ENCODE measurements around the gene TEAD4. TPM values are rescaled to one million over a fixed set of nuclear protein-coding genes. Genes with fewer than 3 reads are reported as not detected.

TEAD4 gene
- total RNA-seq, 1 experiment from 2014 or later = 127 TPM

DNA sequence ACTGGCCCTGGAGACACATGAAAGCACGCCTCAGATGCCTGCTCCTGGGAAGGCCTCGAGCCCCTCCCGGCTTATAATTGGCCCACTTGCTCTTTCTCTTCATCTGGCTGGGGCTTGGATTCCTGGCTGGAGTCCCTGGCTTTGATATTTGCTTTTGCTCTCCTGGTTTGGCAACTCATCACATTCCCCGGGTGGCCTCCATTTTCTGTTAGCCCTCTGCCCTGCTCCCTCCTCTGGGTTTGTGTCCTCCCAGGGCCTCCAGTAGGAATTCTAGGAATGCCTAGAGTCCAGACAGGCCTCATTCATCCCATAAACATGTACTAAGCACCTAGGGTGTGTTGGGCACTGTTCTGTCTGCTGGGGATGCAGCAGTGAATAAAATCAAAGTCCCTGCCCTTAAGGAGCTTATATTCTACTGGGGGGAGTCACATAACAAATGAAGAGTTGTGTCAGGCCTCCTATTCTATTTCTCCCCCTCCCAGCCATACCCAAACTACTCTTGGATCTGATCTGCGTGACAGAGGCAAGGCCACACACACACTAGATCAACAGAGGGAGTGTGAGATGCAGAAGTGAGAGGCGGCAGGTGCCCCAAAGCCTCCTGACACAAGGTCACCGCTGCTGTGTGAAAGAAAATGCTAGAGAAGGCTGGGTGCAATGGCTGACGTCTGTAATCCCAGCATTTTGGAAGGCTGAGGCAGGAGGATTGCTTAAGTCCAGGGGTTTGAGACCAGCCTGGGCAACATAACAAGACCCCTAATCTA lies 96.7 kb downstream of the TEAD4 start:
- no peak overlapping the region for H3K4ac ChIP-seq (ENCODE audit: low read depth, low read length)
- no peak overlapping the region for H2BK15ac ChIP-seq (ENCODE audit: low read depth, low read length)
- no peaks in the 10 kb centered on the region for H3K23me2 ChIP-seq (ENCODE audit: insufficient read length, low read depth, low read length, poor library complexity, severe bottlenecking)
- H2BK120ac ChIP-seq (ENCODE audit: low read depth, low read length, poor library complexity, severe bottlenecking) = no peak overlapping the region
- TF ChIP-seq, protein P1, sequence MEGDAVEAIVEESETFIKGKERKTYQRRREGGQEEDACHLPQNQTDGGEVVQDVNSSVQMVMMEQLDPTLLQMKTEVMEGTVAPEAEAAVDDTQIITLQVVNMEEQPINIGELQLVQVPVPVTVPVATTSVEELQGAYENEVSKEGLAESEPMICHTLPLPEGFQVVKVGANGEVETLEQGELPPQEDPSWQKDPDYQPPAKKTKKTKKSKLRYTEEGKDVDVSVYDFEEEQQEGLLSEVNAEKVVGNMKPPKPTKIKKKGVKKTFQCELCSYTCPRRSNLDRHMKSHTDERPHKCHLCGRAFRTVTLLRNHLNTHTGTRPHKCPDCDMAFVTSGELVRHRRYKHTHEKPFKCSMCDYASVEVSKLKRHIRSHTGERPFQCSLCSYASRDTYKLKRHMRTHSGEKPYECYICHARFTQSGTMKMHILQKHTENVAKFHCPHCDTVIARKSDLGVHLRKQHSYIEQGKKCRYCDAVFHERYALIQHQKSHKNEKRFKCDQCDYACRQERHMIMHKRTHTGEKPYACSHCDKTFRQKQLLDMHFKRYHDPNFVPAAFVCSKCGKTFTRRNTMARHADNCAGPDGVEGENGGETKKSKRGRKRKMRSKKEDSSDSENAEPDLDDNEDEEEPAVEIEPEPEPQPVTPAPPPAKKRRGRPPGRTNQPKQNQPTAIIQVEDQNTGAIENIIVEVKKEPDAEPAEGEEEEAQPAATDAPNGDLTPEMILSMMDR (conservative IDR thresholded peaks at IDR 0.05) = no peak
- H3K18ac ChIP-seq (ENCODE audit: insufficient read length, low read depth, low read length) = no peak overlapping the region
- no peaks in the 10 kb centered on the region for H3K79me2 ChIP-seq (ENCODE audit: insufficient read depth, low read length)
- no peaks in the 10 kb centered on the region for H4K20me1 ChIP-seq (ENCODE audit: control insufficient read depth, insufficient read depth, insufficient read length)
- no peak overlapping the region for H2BK20ac ChIP-seq (ENCODE audit: low read depth, low read length, poor library complexity, severe bottlenecking)
- no peak overlapping the region for H4K5ac ChIP-seq (ENCODE audit: insufficient read length, low read depth, low read length)
- no peak overlapping the region for H3T11ph ChIP-seq (ENCODE audit: low read length)
- Mint-ChIP-seq H3K27me3 (ENCODE audit: low read depth) (peaks cover 10% of the 10 kb centered on the region), H3K9me3 (peaks cover 0 to 2% of the 10 kb centered on the region in 2 experiments; a peak in 3 of 5 replicates), H3K27ac (peak overlapping the region in 1 of 3 experiments; percentile 6; a peak in 1 of 7 replicates), H3K36me3 (ENCODE audit: insufficient read depth in 1 of 3, low read depth in 3 of 3) (no peaks in the 10 kb centered on the region), H3K4me3 (no peak overlapping the region), H3K4me1 (peaks cover 8 to 12% of the 10 kb centered on the region in 2 experiments)
- no peaks in the 10 kb centered on the region for H3K79me1 ChIP-seq (ENCODE audit: insufficient read depth, low read depth, low read length, poor library complexity, severe bottlenecking)
- H3K27ac ChIP-seq (ENCODE audit: insufficient read length, low read depth, low read length) = no peak overlapping the region
- no peak overlapping the region for H2AFZ ChIP-seq (ENCODE audit: low read length)
- H2BK5ac ChIP-seq (ENCODE audit: insufficient read length, low read length) = no peak overlapping the region
- H3K56ac ChIP-seq (ENCODE audit: insufficient read length, low read depth, low read length) = no peak overlapping the region
- no peaks in the 10 kb centered on the region for H3K27me3 ChIP-seq (ENCODE audit: insufficient read depth, low read length)
- no peaks in the 10 kb centered on the region for H3K4me1 ChIP-seq (ENCODE audit: insufficient read depth, low read length)
- no peaks in the 10 kb centered on the region for H3K9me3 ChIP-seq (ENCODE audit: control insufficient read depth, low read depth, low read length)
- no peak overlapping the region for H4K91ac ChIP-seq (ENCODE audit: insufficient read length, low read depth, low read length)
- H3K4me2 ChIP-seq (ENCODE audit: insufficient read depth, insufficient read length, low read length) = no peak overlapping the region
- H3K23ac ChIP-seq (ENCODE audit: insufficient read length, low read depth, low read length) = no peak overlapping the region
- no peak overlapping the region for H4K8ac ChIP-seq (replicated peaks; ENCODE audit: insufficient read length, low read depth, low read length)
- no peak overlapping the region for H3K14ac ChIP-seq (ENCODE audit: insufficient read depth, low read length)
- H2AK5ac ChIP-seq (ENCODE audit: insufficient read length, low read length) = no peak overlapping the region
- no peak overlapping the region for H2BK12ac ChIP-seq (ENCODE audit: insufficient read length, low read depth, low read length)
- no peak overlapping the region for H3K9ac ChIP-seq (ENCODE audit: extremely low read depth, insufficient read length, low read length)
- DNase-seq = peak; percentile 38
- WGBS (ENCODE audit: extremely low coverage, insufficient read length, low lambda C conversion rate) = no CpG with 5 or more reads among the region's 8 CpGs
